Stimulated activated CD8-positive, alpha-beta memory T cell treated with anti-CD3 and anti-CD28 coated beads, Interleukin-12 subunit alpha, Interleukin-12 subunit beta, amount 100 ng/mL, for 24 hours (primary cell): ENCODE data around the gene RAI2.

Experiments used
- DNase-seq: peaks from one replicate; pipeline ENCODE4 v3.0.0-alpha.2; 2020; ENCODE audit errors: extremely low read depth

The RAI2 gene

GRCh38 chrX:17860811-17861488 lies at the start of gene RAI2:
RAI2 (minus strand) TSS chrX:17861298; CDS start chrX:17802010, 59,288 bp downstream.
- no peak for DNase-seq

DNA sequence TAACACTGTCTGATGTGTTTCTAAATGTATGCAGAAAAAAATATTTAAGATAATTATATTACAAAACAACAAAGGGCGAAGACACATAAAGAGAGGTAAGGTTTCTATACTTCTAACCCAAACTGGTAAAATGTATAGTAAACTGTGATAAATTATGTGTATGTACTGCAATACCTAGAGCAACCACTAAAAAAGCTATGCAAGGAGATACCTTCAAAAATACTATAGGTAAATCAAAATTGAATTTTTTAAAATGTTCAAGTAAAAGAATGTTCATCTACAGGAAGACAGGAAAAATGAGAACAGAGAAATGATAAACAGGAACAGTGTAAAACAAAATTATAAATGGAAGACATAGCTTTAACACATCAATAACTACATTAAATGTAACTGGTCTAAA lies 27.3 kb upstream of the RAI2 start:
- no peak for DNase-seq

GRCh38 chrX:17882680-17883079 lies 21.6 kb upstream of the RAI2 start:
- no peak for DNase-seq

GRCh38 chrX:17878028-17878670 lies 17.1 kb upstream of the RAI2 start:
- DNase-seq: no peak

GRCh38 chrX:17876135-17876534 lies 15.0 kb upstream of the RAI2 start:
- no peak for DNase-seq

- DNase-seq: no peak
Measured at GRCh38 chrX:17869580-17869979, 8.5 kb upstream of the RAI2 start.

DNA sequence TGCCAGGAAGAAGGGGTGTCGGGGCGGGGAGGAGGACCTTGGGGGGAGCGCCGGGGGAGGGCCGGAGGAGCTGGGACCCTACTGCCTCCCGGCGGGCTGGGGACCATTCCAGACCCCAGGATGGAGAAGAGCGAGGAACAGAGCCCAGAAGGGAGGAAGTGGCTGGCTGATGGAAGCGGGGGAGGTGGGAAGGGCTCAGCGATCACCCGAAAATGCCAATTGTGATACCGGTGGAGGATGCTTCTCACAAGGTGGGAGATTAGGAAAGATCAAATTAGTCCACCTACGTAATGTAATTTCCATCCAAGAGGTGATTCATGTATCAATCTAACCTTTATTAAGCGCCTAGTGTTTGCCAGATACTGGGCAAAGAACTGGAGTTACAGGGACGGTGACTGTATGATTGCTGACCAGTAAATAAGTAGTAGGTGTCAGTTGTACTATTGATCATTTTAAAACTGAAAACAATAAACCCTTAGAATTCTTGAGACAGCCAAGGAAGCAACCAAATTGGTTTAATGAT lies 452 bp upstream of the RAI2 start:
- DNase-seq: no peak

- no peak for DNase-seq
Measured at GRCh38 chrX:17860179-17860780, 818 bp downstream of the RAI2 start.

DNA sequence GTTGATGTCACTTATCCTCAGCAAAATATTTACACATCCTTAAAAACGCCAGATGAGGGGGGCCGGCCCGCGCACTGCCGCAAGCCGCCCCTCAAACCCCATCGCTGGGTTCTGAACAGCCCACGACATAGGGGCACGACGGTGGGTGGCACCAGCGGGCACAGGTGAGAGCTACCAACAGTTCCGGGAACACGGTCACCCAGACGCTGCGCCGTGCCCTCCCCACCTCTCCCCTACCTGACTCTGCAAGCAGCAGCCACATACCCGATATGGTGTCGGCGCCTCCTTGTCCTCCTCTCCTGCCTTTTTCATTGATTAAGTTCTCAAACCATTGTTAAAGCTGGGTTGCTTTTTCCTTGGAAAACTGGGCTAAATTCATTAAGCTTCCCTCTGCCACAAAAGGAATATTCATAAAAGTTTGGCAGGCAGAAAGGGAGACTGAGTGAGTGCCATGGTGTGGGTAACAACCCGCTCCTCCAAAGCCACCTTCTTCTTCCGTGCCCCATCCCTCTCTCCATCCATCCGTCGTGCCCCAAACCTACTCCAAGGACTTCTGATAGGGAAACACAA lies 1.4 kb downstream of the RAI2 start:
- no peak for DNase-seq

- DNase-seq: no peak
Measured at GRCh38 chrX:17854531-17854930, 6.6 kb downstream of the RAI2 start.

GRCh38 chrX:17854069-17854468 lies 7.0 kb downstream of the RAI2 start:
- no peak for DNase-seq

GRCh38 chrX:17851874-17852273 lies 9.2 kb downstream of the RAI2 start:
- DNase-seq: no peak

DNA sequence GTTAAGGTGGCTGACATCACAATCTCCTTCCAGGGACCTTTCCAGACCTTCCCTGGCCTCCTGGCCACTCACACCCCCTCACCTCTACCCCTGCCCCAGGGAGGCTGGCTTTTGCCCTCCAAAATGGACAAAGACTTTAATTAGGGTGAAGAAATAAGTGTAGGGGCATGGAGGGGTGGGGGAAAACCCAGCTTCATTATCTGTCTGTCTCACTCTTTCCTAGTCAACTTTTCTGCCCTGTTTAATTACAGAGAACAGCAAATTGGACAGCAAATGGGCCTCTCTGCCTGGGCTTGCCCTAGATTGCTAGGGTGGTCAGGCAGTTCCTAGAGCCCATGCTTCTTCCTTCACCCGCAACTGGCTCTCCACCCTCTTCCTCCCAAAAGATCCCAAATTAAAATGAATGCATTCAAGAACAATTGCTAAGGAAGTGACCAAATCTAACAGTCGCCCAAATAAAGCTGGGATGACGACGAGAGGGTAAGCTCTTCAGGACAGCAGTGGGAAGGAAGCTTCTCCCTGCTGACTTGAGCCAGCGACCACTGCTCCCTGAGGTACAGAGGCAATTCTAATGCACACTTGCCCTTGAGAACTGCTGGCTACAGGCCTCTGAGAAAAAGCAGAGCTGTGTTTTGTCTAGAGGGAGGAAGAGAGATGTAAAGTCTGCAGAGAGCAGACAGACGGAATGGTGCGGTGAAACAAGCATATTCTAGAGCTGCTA lies 12.4 kb downstream of the RAI2 start:
- DNase-seq: no peak

GRCh38 chrX:17846045-17846444 lies 15.1 kb downstream of the RAI2 start:
- no peak for DNase-seq

- DNase-seq: no peak
Measured at GRCh38 chrX:17844236-17844635, 16.9 kb downstream of the RAI2 start.

GRCh38 chrX:17842769-17843525 lies 18.2 kb downstream of the RAI2 start:
- no peak for DNase-seq

GRCh38 chrX:17839269-17839668 lies 21.8 kb downstream of the RAI2 start:
- DNase-seq: no peak

GRCh38 chrX:17836830-17837229 lies 24.3 kb downstream of the RAI2 start:
- DNase-seq: no peak

DNA sequence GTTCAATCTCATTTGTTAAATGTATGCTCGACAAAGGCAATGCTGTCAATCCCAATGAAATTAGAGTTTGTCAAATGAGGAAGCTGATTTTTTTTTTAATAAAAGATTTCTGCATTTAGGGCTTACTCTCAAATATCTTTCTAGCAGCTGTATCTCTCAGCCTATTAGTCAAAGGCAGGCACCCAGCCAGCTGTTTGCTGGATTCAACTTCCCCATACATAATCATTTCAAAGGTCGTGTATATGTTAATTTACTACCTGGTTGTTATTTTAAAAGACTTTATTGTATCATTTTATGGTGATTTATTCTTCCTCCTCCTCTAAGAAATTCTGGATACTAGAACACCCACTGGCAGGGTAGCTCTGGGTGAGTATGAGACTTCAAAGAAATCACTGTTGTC lies 27.1 kb downstream of the RAI2 start:
- DNase-seq: no peak

DNA sequence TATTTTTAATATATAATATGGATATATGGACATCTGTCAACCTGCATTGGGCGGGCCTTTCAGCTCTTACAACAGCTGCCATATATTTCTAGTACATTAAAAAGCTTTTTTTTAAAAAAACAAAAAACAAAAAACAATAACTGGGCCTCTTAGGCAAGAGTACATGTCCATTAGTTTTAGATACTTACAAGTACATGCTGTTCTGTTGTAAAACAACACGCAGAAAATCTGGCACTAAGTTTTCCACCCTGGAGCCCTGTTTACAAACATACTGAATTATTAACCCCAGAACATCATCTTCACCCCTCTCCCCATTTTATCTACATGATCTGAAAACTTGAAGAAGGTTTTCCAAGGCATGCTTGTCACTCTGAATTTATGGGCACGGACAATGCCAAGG lies 29.8 kb downstream of the RAI2 start:
- no peak for DNase-seq

DNA sequence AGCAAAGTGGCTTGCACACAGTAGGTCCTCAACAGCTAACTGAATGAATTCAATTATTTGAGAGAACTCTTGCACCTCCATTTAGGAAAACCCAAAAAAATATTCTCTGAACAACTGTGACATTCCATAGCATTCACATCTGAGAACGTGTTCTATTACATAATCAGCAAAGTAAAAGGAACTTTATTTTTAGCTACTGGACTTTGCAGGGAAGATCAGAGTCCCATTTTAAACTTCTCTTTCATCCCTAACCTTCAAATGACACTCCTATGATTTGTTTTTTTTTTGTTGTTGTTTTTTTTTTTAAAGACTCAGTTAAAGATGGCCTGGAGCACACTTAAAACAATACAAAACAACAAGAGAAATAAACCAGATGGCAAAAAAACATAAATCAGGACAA lies 30.9 kb downstream of the RAI2 start:
- no peak for DNase-seq
